Thymus (tissue), 11 donors: ENCODE results near the gene ACHE. TPM values are rescaled to one million over a fixed set of nuclear protein-coding genes. Genes with fewer than 3 reads are reported as not detected.

Source experiments
- DNase-seq, 9 donors: peaks; one replicate each; pipeline ENCODE4 v3.0.0-alpha.2; 2013; ENCODE audit warnings: low spot score in 9 of 9, low read depth in 6 of 9, missing footprints in 1 of 9
- H3K27ac ChIP-seq, 2 donors: one replicate each; pipeline ENCODE4 v1.5.1; 2013; ENCODE audit warnings: control low read depth in 1 of 2, low read depth in 1 of 2, low read length in 1 of 2, mild to moderate bottlenecking in 1 of 2, moderate library complexity in 1 of 2
- H3K27me3 ChIP-seq, 2 donors: one replicate each; pipeline ENCODE4 v1.5.1; 2013; ENCODE audit warnings: low read length in 1 of 2; ENCODE audit not compliant: control insufficient read depth in 2 of 2, insufficient read depth in 1 of 2
- H3K36me3 ChIP-seq, 2 donors: one replicate each; pipeline ENCODE4 v1.5.1; 2013; ENCODE audit warnings: low read length in 1 of 2, mild to moderate bottlenecking in 1 of 2, moderate library complexity in 1 of 2; ENCODE audit not compliant: control insufficient read depth in 2 of 2, insufficient read depth in 2 of 2
- H3K4me1 ChIP-seq, 2 donors: one replicate each; pipeline ENCODE4 v1.5.1; 2013; ENCODE audit warnings: low read length in 2 of 2; ENCODE audit not compliant: control insufficient read depth in 2 of 2, insufficient read depth in 2 of 2
- H3K4me3 ChIP-seq, 2 donors: one replicate each; pipeline ENCODE4 v1.5.1; 2013; ENCODE audit warnings: low read length in 2 of 2, control low read depth in 1 of 2, mild to moderate bottlenecking in 1 of 2
- H3K9me3 ChIP-seq, 2 donors: one replicate each; pipeline ENCODE4 v1.5.1; 2013; ENCODE audit warnings: low read length in 1 of 2, mild to moderate bottlenecking in 1 of 2; ENCODE audit not compliant: control insufficient read depth in 2 of 2, insufficient read depth in 1 of 2
- WGBS: extraction: QIAGEN DNeasy Blood & Tissue Kit; methylation state at CpG from one replicate; pipeline ENCODE4 v1.1.7; 2013; 5-methylcytosine and 5-hydroxymethylcytosine counted together
- polyA plus RNA-seq: library from polyadenylated mRNA; stranded (reverse); fragments of 200-250 nt; gene quantifications from one replicate; pipeline ENCODE4 v1.2.3, GENCODE V29; 2013
- total RNA-seq: library from RNA; stranded (reverse); fragments of 120-200 nt; gene quantifications from one replicate; pipeline ENCODE4 v1.2.4, GENCODE V29; 2013
- donor health status: healthy.

The ACHE gene
- total and polyA plus RNA-seq, 2 donors: 6.9 to 7.9 TPM

- H3K4me3 ChIP-seq: no peak overlapping the region
- peaks cover 12 to 44% of the 10 kb centered on the region in 2 donors for H3K4me1 ChIP-seq
- peaks cover 23 to 30% of the 10 kb centered on the region in 2 donors for H3K27me3 ChIP-seq
- peaks cover 57 to 62% of the 10 kb centered on the region in 2 donors for H3K36me3 ChIP-seq
- H3K9me3 ChIP-seq: peaks cover 0 to 5% of the 10 kb centered on the region in 2 donors
- H3K27ac ChIP-seq: peak overlapping the region; percentile 85 to 87
- peak in 1 of 9 donors; percentile 72 for DNase-seq
- 36% methylated on average over 21 of the region's 21 CpGs for WGBS
These were observed 8.0 kb downstream of the ACHE start for GRCh38 chr7:100887516-100888290.

- 85% methylated on average over 25 of the region's 25 CpGs for WGBS
- H3K36me3 ChIP-seq: peaks cover 63 to 68% of the 10 kb centered on the region in 2 donors
These were observed 8.7 kb downstream of the ACHE start for GRCh38 chr7:100886936-100887515.

GRCh38 chr7:100886142-100886935, 9.3 kb downstream of the ACHE start:
- H3K27me3 ChIP-seq: peaks cover 13 to 16% of the 10 kb centered on the region in 2 donors
- 95% methylated on average over 27 of the region's 27 CpGs for WGBS
- no peak overlapping the region for H3K27ac ChIP-seq
- DNase-seq: no peak
- peaks cover 0 to 5% of the 10 kb centered on the region in 2 donors for H3K9me3 ChIP-seq
- H3K36me3 ChIP-seq: peaks cover 70 to 75% of the 10 kb centered on the region in 2 donors
- no peak overlapping the region for H3K4me3 ChIP-seq
- H3K4me1 ChIP-seq: peaks cover 12 to 44% of the 10 kb centered on the region in 2 donors

More at GRCh38 chr7:100886936-100887515, 8.7 kb downstream of the ACHE start:
- Histone ChIP-seq H3K4me3 (no peak overlapping the region), H3K27me3 (peaks cover 19 to 23% of the 10 kb centered on the region in 2 donors), H3K27ac (peak overlapping the region; percentile 85 to 87), H3K9me3 (peaks cover 0 to 5% of the 10 kb centered on the region in 2 donors), H3K4me1 (peaks cover 12 to 44% of the 10 kb centered on the region in 2 donors)
- DNase-seq: no peak

GRCh38 chr7:100885440-100886141, 10.1 kb downstream of the ACHE start:
- Histone ChIP-seq H3K4me1 (peaks cover 6 to 36% of the 10 kb centered on the region in 2 donors), H3K27me3 (peaks cover 5 to 9% of the 10 kb centered on the region in 2 donors), H3K4me3 (no peak overlapping the region), H3K9me3 (peaks cover 0 to 5% of the 10 kb centered on the region in 2 donors), H3K27ac (no peak overlapping the region), H3K36me3 (peaks cover 75 to 82% of the 10 kb centered on the region in 2 donors)
- DNase-seq: no peak
- 97% methylated on average over 22 of the region's 22 CpGs for WGBS

- no peak overlapping the region for H3K27ac ChIP-seq
- WGBS: 98% methylated on average over 29 of the region's 29 CpGs
- H3K9me3 ChIP-seq: peaks cover 0 to 5% of the 10 kb centered on the region in 2 donors
- H3K4me3 ChIP-seq: no peak overlapping the region
- peaks cover 3 to 29% of the 10 kb centered on the region in 2 donors for H3K4me1 ChIP-seq
- H3K27me3 ChIP-seq: peaks cover 0 to 2% of the 10 kb centered on the region in 2 donors
- DNase-seq: no peak
- H3K36me3 ChIP-seq: peaks cover 77 to 87% of the 10 kb centered on the region in 2 donors
These were observed 10.8 kb downstream of the ACHE start for GRCh38 chr7:100884736-100885439.

GRCh38 chr7:100882785-100883526, 12.7 kb downstream of the ACHE start:
- H3K27ac ChIP-seq: no peak overlapping the region
- 98% methylated on average over 24 of the region's 24 CpGs for WGBS

GRCh38 chr7:100882201-100882600, 13.5 kb downstream of the ACHE start:
- 98% methylated on average over 9 of the region's 9 CpGs for WGBS
- H3K4me1 ChIP-seq: peaks cover 0 to 7% of the 10 kb centered on the region in 2 donors
- H3K36me3 ChIP-seq: peaks cover 78 to 95% of the 10 kb centered on the region in 2 donors
- H3K9me3 ChIP-seq: peaks cover 0 to 3% of the 10 kb centered on the region in 2 donors
- no peaks in the 10 kb centered on the region for H3K27me3 ChIP-seq
- H3K4me3 ChIP-seq: no peak overlapping the region
- DNase-seq: no peak
- H3K27ac ChIP-seq: no peak overlapping the region

More at GRCh38 chr7:100882785-100883526, 12.7 kb downstream of the ACHE start:
- DNase-seq: no peak
- H3K36me3 ChIP-seq: peaks cover 83 to 98% of the 10 kb centered on the region in 2 donors
- peaks cover 0 to 5% of the 10 kb centered on the region in 2 donors for H3K9me3 ChIP-seq
- peaks cover 0 to 15% of the 10 kb centered on the region in 2 donors for H3K4me1 ChIP-seq
- no peak overlapping the region for H3K4me3 ChIP-seq
- no peaks in the 10 kb centered on the region for H3K27me3 ChIP-seq
